ENCODE data around the gene GPI.

- TF ChIP-seq POLR2A (IDR thresholded peaks at IDR 0.05) = no peak
- TF ChIP-seq, protein P1, sequence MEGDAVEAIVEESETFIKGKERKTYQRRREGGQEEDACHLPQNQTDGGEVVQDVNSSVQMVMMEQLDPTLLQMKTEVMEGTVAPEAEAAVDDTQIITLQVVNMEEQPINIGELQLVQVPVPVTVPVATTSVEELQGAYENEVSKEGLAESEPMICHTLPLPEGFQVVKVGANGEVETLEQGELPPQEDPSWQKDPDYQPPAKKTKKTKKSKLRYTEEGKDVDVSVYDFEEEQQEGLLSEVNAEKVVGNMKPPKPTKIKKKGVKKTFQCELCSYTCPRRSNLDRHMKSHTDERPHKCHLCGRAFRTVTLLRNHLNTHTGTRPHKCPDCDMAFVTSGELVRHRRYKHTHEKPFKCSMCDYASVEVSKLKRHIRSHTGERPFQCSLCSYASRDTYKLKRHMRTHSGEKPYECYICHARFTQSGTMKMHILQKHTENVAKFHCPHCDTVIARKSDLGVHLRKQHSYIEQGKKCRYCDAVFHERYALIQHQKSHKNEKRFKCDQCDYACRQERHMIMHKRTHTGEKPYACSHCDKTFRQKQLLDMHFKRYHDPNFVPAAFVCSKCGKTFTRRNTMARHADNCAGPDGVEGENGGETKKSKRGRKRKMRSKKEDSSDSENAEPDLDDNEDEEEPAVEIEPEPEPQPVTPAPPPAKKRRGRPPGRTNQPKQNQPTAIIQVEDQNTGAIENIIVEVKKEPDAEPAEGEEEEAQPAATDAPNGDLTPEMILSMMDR (IDR thresholded peaks at IDR 0.05) = no peak
Measured at GRCh38 chr19:34325981-34326787, 38.8 kb upstream of the GPI start.

Data from uterus (tissue), 2 donors.